ENCODE data around the gene ARMC3. TPM values are rescaled to one million over a fixed set of nuclear protein-coding genes. Genes with fewer than 3 reads are reported as not detected.

ARMC3 gene
- total and polyA plus RNA-seq, 9 of the 15 experiments (the other 6 are each of a cell fraction or from before 2014, with no cell fraction given) = 0.33 to 1.1 (median 0.62) TPM

GRCh38 chr10:22988581-22989360, 60.9 kb downstream of the ARMC3 start (continued):
- TF ChIP-seq TAF1 (IDR thresholded peaks at IDR 0.05; ENCODE audit: control insufficient read depth, extremely low read depth, insufficient read depth, low read length, severe bottlenecking) = no peak
- no peak for TF ChIP-seq ZBTB1 (CRISPR knock-in tag; IDR thresholded peaks at IDR 0.05; ENCODE audit: borderline replicate concordance, low read depth)
- no peak for TF ChIP-seq ZC3H11A (IDR thresholded peaks at IDR 0.05; ENCODE audit: low read depth, low read length)
- no peak for TF ChIP-seq HDAC1 (IDR thresholded peaks at IDR 0.05)
- peak; percentile 25; the same call in 1 of the 2 replicates for TF ChIP-seq RAD51 (IDR thresholded peaks at IDR 0.05; ENCODE audit: borderline replicate concordance, low read depth)
- no peak for TF ChIP-seq HDAC3 (IDR thresholded peaks at IDR 0.05; ENCODE audit: borderline replicate concordance, partially characterized antibody)
- TF ChIP-seq, protein P1, sequence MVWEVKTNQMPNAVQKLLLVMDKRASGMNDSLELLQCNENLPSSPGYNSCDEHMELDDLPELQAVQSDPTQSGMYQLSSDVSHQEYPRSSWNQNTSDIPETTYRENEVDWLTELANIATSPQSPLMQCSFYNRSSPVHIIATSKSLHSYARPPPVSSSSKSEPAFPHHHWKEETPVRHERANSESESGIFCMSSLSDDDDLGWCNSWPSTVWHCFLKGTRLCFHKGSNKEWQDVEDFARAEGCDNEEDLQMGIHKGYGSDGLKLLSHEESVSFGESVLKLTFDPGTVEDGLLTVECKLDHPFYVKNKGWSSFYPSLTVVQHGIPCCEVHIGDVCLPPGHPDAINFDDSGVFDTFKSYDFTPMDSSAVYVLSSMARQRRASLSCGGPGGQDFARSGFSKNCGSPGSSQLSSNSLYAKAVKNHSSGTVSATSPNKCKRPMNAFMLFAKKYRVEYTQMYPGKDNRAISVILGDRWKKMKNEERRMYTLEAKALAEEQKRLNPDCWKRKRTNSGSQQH (CRISPR knock-in tag; IDR thresholded peaks at IDR 0.05) = no peak
- no peak for TF ChIP-seq CBX1 (IDR thresholded peaks at IDR 0.05; ENCODE audit: low read depth)
- TF ChIP-seq THRAP3 (IDR thresholded peaks at IDR 0.05; ENCODE audit: borderline replicate concordance) = no peak; the same call in 1 of the 2 replicates
- no peak for TF ChIP-seq KLF10 (CRISPR knock-in tag; IDR thresholded peaks at IDR 0.05)
- TF ChIP-seq SIN3A (IDR thresholded peaks at IDR 0.05; ENCODE audit: borderline replicate concordance in 2 of 2, control insufficient read depth in 1 of 2, low read depth in 2 of 2, low read length in 2 of 2) = no peak
- peak; percentile 73 for TF ChIP-seq SOX6 (IDR thresholded peaks at IDR 0.05)
- no peak for TF ChIP-seq NCOA4 (IDR thresholded peaks at IDR 0.05; ENCODE audit: partially characterized antibody)
- TF ChIP-seq, protein P2, sequence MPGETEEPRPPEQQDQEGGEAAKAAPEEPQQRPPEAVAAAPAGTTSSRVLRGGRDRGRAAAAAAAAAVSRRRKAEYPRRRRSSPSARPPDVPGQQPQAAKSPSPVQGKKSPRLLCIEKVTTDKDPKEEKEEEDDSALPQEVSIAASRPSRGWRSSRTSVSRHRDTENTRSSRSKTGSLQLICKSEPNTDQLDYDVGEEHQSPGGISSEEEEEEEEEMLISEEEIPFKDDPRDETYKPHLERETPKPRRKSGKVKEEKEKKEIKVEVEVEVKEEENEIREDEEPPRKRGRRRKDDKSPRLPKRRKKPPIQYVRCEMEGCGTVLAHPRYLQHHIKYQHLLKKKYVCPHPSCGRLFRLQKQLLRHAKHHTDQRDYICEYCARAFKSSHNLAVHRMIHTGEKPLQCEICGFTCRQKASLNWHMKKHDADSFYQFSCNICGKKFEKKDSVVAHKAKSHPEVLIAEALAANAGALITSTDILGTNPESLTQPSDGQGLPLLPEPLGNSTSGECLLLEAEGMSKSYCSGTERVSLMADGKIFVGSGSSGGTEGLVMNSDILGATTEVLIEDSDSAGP (CRISPR knock-in tag; IDR thresholded peaks at IDR 0.05) = no peak
- no peak for TF ChIP-seq MTA1 (IDR thresholded peaks at IDR 0.05; ENCODE audit: borderline replicate concordance)
- no peak for TF ChIP-seq TGIF2 (CRISPR knock-in tag; IDR thresholded peaks at IDR 0.05)

Measured in K562 (cell line).